ENCODE measurements around the gene PTGR1.

DNA sequence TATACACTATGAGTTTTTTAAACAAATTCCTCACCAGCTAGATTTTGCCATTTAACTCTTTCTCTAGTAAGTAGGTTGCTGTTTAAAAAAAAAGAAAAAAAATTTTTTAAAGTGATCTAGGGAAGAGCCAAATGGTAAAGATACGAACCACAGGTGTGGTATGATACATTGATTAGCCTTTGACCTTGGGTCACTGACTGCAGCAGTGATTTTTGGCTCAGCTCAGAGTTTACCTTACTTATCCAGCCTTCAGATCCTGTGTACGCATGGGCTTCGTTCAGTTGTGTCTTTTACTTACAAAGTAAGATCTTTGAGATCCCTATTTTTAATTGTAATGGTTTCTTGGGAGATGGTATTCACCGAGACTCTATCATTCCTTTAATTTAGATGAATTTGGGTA is 49.6 kb upstream of the PTGR1 start:
- TF ChIP-seq, protein P1, sequence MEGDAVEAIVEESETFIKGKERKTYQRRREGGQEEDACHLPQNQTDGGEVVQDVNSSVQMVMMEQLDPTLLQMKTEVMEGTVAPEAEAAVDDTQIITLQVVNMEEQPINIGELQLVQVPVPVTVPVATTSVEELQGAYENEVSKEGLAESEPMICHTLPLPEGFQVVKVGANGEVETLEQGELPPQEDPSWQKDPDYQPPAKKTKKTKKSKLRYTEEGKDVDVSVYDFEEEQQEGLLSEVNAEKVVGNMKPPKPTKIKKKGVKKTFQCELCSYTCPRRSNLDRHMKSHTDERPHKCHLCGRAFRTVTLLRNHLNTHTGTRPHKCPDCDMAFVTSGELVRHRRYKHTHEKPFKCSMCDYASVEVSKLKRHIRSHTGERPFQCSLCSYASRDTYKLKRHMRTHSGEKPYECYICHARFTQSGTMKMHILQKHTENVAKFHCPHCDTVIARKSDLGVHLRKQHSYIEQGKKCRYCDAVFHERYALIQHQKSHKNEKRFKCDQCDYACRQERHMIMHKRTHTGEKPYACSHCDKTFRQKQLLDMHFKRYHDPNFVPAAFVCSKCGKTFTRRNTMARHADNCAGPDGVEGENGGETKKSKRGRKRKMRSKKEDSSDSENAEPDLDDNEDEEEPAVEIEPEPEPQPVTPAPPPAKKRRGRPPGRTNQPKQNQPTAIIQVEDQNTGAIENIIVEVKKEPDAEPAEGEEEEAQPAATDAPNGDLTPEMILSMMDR (IDR thresholded peaks at IDR 0.05; ENCODE audit: extremely low read depth in 1 of 2, insufficient read depth in 1 of 2, low read depth in 1 of 2, low read length in 2 of 2): no peak
- TF ChIP-seq EZH2 (IDR thresholded peaks at IDR 0.05; ENCODE audit: borderline replicate concordance, low read depth, low read length, severe bottlenecking): no peak
- TF ChIP-seq, protein P2, sequence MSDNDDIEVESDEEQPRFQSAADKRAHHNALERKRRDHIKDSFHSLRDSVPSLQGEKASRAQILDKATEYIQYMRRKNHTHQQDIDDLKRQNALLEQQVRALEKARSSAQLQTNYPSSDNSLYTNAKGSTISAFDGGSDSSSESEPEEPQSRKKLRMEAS (IDR thresholded peaks at IDR 0.05; ENCODE audit: insufficient read depth, insufficient read length): no peak

All from endothelial cell of umbilical vein (primary cell).